Measurements from ENCODE around the gene MYL1. TPM values are rescaled to one million over a fixed set of nuclear protein-coding genes. Genes with fewer than 3 reads are reported as not detected.

The MYL1 gene
- total RNA-seq, 1 donor from 2014 or later = 3.3 TPM

DNA sequence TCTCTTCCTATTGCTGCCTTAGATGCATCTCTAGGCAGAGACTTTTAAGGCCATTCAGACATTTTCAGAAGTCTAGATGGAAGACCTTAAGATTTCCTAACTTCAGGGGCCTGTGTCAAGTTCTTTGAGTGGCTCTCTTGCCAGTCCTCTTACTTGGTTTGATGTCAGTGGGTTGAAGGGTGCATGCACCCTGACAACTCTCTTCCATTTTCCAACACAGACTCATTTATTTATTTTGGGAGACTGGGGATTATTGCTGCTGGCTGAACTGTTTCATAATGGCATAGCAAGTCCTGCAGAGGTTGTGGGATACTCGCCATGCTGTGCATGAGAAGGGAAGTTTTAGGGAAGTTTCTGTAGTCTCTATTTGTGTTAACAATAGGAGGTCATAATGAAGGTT, 50.7 kb downstream of the MYL1 start:
- DNase-seq = no peak

DNA sequence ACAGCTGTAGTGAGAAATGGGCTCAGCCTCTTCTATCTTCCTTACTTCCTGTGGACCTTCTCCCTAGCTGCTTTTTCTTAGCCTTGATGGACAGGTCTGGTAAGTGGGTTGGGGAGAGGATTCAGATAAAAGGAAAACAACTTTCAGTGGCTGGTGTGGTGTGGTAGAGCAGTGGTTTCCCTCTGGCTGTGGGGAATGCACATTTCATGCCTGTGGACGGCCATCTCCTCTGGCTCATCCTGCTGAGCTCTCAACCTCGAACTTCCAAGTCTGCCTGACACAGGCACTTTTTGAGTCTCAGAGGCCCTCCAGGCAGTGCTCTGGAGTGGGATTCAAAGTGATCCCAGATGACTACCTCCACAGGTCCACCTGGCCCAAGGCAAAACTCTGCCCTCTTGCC, 51.1 kb downstream of the MYL1 start:
- no peak for DNase-seq

DNA sequence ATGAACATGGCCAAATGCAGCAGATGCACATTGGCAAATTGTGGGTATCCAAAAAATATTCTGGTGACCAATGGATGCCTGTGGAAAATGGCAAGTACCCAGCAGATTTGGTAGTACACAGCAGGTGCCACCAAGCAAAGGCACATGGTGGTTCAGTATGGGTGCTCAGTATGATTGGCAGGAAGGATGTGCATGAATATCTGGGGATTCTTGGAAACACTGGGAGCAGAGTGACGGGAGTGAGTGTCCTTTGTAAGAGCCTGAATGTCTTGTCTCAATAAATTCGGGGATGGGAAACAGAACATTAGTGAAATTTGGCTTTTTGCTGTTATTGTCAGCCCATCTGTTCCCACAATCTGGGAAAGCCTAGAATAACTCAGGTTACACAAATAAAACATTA, 52.9 kb downstream of the MYL1 start:
- no peak for DNase-seq

- no peak for DNase-seq
Measured at GRCh38 chr2:210259687-210260086, 55.3 kb downstream of the MYL1 start.

DNA sequence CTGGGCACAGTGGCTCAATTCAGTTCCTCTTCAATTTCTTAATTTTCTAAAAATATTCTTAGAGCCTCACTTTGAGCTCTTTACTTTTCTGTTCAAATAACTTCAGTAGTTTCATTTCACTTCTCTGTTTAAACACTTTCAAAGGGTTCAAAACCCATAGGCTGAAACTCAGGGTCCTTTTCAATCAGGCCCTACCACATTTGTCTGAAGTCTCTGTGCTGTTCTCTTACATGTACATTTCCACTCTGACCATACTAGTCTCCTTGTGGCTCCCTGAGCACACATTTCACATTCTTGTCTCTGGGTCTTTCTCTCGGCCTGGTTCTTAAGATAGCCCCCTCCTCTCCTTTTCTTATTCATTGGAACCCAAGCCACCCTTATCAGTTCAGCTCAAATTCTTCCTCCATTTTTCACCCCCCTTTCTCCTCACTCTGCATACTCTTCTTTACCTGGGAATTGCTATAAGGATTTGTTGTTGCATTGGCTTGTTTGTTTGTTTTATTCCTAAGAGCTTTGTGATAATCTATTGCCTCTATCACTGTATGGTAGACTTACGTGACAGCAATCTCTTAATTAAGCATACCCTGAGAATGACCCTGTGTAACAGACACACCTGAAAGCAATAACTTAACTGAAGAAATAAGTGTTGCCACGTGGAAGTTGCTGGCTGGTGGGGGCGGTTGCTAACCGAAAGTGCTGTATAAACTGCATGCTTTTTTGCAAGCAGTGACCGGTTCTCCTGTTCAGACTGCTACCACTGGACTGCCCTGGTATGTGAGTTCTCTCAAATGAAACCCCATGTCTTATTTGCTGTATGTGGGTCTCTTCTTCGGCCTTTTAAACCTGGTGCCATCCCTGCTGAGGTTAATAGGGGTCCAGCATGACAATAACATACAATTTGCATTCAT, 62.0 kb downstream of the MYL1 start:
- DNase-seq = no peak

- no peak for DNase-seq
Measured at GRCh38 chr2:210250622-210251021, 64.4 kb downstream of the MYL1 start.

Small RNAs within 50 kb of the gene (small RNA-seq; reads per million reads assigned to genes)
- not detected for gene RF00019

Other genes starting within 250 kb of the MYL1 start
- gene KANSL1L, start 143.8 kb downstream of the MYL1 start, total RNA-seq = 97.0 TPM
- 9.2 TPM for gene ACADL, start 89.7 kb downstream of the MYL1 start, total RNA-seq
- 77.5 TPM for gene LANCL1, start 161.6 kb upstream of the MYL1 start, total RNA-seq
- 6.6 TPM for gene CPS1, start 241.4 kb upstream of the MYL1 start, total RNA-seq